HG03196 (cell line): ENCODE measurements around the gene ZNF860.
"Not testable (repeated sequence)": the region's sequence is repeated elsewhere in the genome, so short reads cannot be mapped to it uniquely, and the experiment has no call there.

ENCODE experiments used
- ATAC-seq: cut with Tn5 transposase; IDR thresholded peaks from one replicate; pipeline ENCODE4 v1.9.1; 2021; ENCODE audit not compliant: unreplicated experiment

Gene ZNF860

GRCh38 chr3:31960793-31961431 lies 20.6 kb upstream of the ZNF860 start:
- ATAC-seq: no peak

GRCh38 chr3:31962801-31963205 lies 18.7 kb upstream of the ZNF860 start:
- no peak for ATAC-seq

GRCh38 chr3:31966978-31967591 lies 14.5 kb upstream of the ZNF860 start:
- no peak for ATAC-seq

GRCh38 chr3:31967592-31967991 lies 14.0 kb upstream of the ZNF860 start:
- ATAC-seq: no peak

- ATAC-seq: no peak
Observed at GRCh38 chr3:31968369-31968926, 13.1 kb upstream of the ZNF860 start.

- ATAC-seq: no peak
Observed at GRCh38 chr3:31968927-31969418, 12.6 kb upstream of the ZNF860 start.

GRCh38 chr3:31971607-31972006 lies 9.9 kb upstream of the ZNF860 start:
- ATAC-seq: no peak

- ATAC-seq: no peak
Observed at GRCh38 chr3:31973081-31973480, 8.5 kb upstream of the ZNF860 start.

GRCh38 chr3:31973837-31974236 lies 7.7 kb upstream of the ZNF860 start:
- ATAC-seq: no peak

GRCh38 chr3:31974471-31974870 lies 7.1 kb upstream of the ZNF860 start:
- no peak for ATAC-seq

- no peak for ATAC-seq
Observed at GRCh38 chr3:31974964-31975363, 6.6 kb upstream of the ZNF860 start.

- no peak for ATAC-seq
Observed at GRCh38 chr3:31976302-31976701, 5.2 kb upstream of the ZNF860 start.

- no peak for ATAC-seq
Observed at GRCh38 chr3:31977736-31978135, 3.8 kb upstream of the ZNF860 start.

- ATAC-seq: no peak
Observed at GRCh38 chr3:31978553-31978952, 3.0 kb upstream of the ZNF860 start.

- ATAC-seq: no peak
Observed at GRCh38 chr3:31979001-31979697, 2.4 kb upstream of the ZNF860 start.

GRCh38 chr3:31980530-31981205 lies 882 bp upstream of the ZNF860 start:
- ATAC-seq: no peak

- no peak for ATAC-seq
Observed at GRCh38 chr3:31984321-31984720, 2.8 kb downstream of the ZNF860 start.

- no peak for ATAC-seq
Observed at GRCh38 chr3:31985831-31986230, 4.3 kb downstream of the ZNF860 start.

- no peak for ATAC-seq
Observed at GRCh38 chr3:31988271-31988670, 6.7 kb downstream of the ZNF860 start.

GRCh38 chr3:31992995-31993394 lies 11.4 kb downstream of the ZNF860 start:
- ATAC-seq: not testable (repeated sequence)

GRCh38 chr3:31993843-31994242 lies 12.3 kb downstream of the ZNF860 start:
- no peak for ATAC-seq
